Caco-2 (cell line): ENCODE measurements around the gene SH3GLB2. TPM values are rescaled to one million over a fixed set of nuclear protein-coding genes. Genes with fewer than 3 reads are reported as not detected.

Experiments used
- BruUV-seq: library from RNA; stranded (reverse); fragments of 400-500 nt; replicated peaks from 2 replicates; lab custom pipeline; 2021; lab: Mats Ljungman, UMichigan
- CTCF ChIA-PET: fragments of 300-600 bp; sonication (Branson Sonifier 250); formaldehyde crosslinking; loops from one replicate; lab custom pipeline; 2022; ENCODE audit warnings: antibody characterized with exemption; lab: Charles Lee
- POLR2A ChIA-PET: fragments of 300-600 bp; sonication (Branson Sonifier 250); formaldehyde crosslinking; loops from one replicate; lab custom pipeline; 2022; ENCODE audit warnings: antibody characterized with exemption; lab: Charles Lee
- DNase-seq, 2 experiments: peaks; one replicate each; pipeline versions ENCODE4 v3.0.0 to v3.0.0-alpha.2; 2020 to 2022
- H3K27me3 ChIP-seq: replicated peaks from 2 replicates; pipeline ENCODE4 v1.6.0; 2011; ENCODE audit warnings: low read length; ENCODE audit not compliant: control insufficient read depth, insufficient read depth
- H3K36me3 ChIP-seq: 2 replicates; pipeline ENCODE4 v1.5.1; 2011; ENCODE audit warnings: low read length; ENCODE audit not compliant: control insufficient read depth, insufficient read depth
- H3K4me1 ChIP-seq: fragments of 250-450 bp; sonication (Bioruptor Pico); 2 replicates; pipeline ENCODE4 v1.5.1; 2020; ENCODE audit warnings: mild to moderate bottlenecking
- H3K4me3 ChIP-seq: 2 replicates; pipeline ENCODE4 v1.5.1; 2011; ENCODE audit warnings: low read depth, mild to moderate bottlenecking, control low read depth, low read length
- H3K9me3 ChIP-seq: fragments of 250-450 bp; sonication (Bioruptor Pico); 2 replicates; pipeline ENCODE4 v1.5.1; 2020; ENCODE audit warnings: mild to moderate bottlenecking, moderate library complexity
- H3K27ac Mint-ChIP-seq: one replicate; pipeline ENCODE4 v1.8.0; 2022; ENCODE audit warnings: mixed read lengths; ENCODE audit not compliant: unreplicated experiment
- H3K27me3 Mint-ChIP-seq: one replicate; pipeline ENCODE4 v1.8.0; 2022; ENCODE audit warnings: mixed read lengths; ENCODE audit not compliant: insufficient read depth, unreplicated experiment
- H3K36me3 Mint-ChIP-seq: one replicate; pipeline ENCODE4 v1.8.0; 2022; ENCODE audit warnings: mild to moderate bottlenecking, mixed read lengths; ENCODE audit not compliant: insufficient read depth, unreplicated experiment
- H3K4me1 Mint-ChIP-seq: one replicate; pipeline ENCODE4 v1.8.0; 2022; ENCODE audit warnings: low read depth, mixed read lengths; ENCODE audit not compliant: unreplicated experiment
- H3K4me3 Mint-ChIP-seq: one replicate; pipeline ENCODE4 v1.8.0; 2022; ENCODE audit warnings: mild to moderate bottlenecking, moderate library complexity, mixed read lengths; ENCODE audit not compliant: unreplicated experiment
- H3K9me3 Mint-ChIP-seq: one replicate; pipeline ENCODE4 v1.8.0; 2022; ENCODE audit warnings: mixed read lengths; ENCODE audit not compliant: unreplicated experiment
- intact Hi-C: fragments of 100-400 bp; cut with micrococcal nuclease; formaldehyde crosslinking; loops from one replicate; pipeline ENCODE4 v1.10.0; 2022; ENCODE audit not compliant: unreplicated experiment
- total RNA-seq: library from RNA; stranded (reverse); gene quantifications from 2 replicates; pipeline ENCODE4 v1.2.3, GENCODE V29; 2022
- TF ChIP-seq, protein P1 (sequence below), 2 experiments: fragments of 200-600 bp in 1 of 2; IDR thresholded peaks; 1 replicate in 1 of 2; 2 replicates in 1 of 2; pipeline versions ENCODE4 v1.5.1 to v1.8.0; 2011 to 2022; ENCODE audit warnings: antibody characterized with exemption in 1 of 2, control low read depth in 1 of 2, inconsistent platforms in 1 of 2, low read depth in 1 of 2, low read length in 1 of 2, mild to moderate bottlenecking in 1 of 2, moderate library complexity in 1 of 2; ENCODE audit not compliant: insufficient read depth in 1 of 2, severe bottlenecking in 1 of 2, unreplicated experiment in 1 of 2

The SH3GLB2 gene
- total RNA-seq, 1 experiment from 2014 or later, result 66.7 TPM

DNA sequence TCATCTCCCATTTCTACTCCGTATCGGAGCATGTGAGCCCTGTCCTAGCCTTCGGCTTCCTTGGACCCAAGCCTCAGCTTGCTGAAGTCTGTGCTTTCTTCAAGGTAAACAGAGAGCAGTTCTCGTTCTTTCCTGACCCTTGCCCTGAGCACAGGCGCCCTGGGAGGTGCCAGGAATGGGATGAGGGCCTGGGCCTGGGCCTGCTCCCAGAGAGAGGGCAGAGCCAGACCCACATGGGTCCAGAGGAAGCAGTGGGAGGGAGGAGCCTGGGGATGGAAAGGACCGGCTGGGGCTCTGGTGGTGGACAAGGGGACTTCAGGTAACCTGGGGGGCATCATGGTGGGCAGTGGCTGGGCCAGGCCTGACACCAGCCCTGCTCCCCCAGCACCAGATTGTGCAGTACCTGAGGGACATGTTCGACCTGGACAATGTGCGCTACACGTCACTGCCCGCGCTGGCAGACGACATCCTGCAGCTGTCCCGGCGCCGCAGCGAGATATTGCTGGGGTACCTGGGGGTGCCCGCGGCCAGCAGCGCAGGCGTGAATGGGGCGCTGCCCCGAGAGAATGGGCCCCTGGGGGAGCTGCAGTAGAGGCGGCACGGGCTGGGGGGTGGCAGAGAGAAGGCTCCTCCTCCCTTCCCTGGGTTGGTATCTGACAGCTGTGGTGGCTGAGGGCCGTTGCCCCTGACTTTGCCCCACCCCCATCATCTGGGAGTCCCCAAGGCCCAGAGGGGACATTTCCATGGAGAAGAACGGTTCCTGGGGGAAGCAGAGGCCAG, 41.9 kb upstream of the SH3GLB2 start:
- peak in 1 of 2 experiments; percentile 35 for DNase-seq
- TF ChIP-seq, protein P1, sequence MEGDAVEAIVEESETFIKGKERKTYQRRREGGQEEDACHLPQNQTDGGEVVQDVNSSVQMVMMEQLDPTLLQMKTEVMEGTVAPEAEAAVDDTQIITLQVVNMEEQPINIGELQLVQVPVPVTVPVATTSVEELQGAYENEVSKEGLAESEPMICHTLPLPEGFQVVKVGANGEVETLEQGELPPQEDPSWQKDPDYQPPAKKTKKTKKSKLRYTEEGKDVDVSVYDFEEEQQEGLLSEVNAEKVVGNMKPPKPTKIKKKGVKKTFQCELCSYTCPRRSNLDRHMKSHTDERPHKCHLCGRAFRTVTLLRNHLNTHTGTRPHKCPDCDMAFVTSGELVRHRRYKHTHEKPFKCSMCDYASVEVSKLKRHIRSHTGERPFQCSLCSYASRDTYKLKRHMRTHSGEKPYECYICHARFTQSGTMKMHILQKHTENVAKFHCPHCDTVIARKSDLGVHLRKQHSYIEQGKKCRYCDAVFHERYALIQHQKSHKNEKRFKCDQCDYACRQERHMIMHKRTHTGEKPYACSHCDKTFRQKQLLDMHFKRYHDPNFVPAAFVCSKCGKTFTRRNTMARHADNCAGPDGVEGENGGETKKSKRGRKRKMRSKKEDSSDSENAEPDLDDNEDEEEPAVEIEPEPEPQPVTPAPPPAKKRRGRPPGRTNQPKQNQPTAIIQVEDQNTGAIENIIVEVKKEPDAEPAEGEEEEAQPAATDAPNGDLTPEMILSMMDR (IDR thresholded peaks at IDR 0.05; ENCODE audit: insufficient read depth in 1 of 2, low read depth in 1 of 2, low read length in 1 of 2, severe bottlenecking in 1 of 2, unreplicated experiment in 1 of 2), result no peak
- POLR2A ChIA-PET, result interaction anchor here (1.1 kb wide), 1 partner anchor 42 kb away, joined by 3 read pairs; the partner anchor contains the start of gene SH3GLB2

DNA sequence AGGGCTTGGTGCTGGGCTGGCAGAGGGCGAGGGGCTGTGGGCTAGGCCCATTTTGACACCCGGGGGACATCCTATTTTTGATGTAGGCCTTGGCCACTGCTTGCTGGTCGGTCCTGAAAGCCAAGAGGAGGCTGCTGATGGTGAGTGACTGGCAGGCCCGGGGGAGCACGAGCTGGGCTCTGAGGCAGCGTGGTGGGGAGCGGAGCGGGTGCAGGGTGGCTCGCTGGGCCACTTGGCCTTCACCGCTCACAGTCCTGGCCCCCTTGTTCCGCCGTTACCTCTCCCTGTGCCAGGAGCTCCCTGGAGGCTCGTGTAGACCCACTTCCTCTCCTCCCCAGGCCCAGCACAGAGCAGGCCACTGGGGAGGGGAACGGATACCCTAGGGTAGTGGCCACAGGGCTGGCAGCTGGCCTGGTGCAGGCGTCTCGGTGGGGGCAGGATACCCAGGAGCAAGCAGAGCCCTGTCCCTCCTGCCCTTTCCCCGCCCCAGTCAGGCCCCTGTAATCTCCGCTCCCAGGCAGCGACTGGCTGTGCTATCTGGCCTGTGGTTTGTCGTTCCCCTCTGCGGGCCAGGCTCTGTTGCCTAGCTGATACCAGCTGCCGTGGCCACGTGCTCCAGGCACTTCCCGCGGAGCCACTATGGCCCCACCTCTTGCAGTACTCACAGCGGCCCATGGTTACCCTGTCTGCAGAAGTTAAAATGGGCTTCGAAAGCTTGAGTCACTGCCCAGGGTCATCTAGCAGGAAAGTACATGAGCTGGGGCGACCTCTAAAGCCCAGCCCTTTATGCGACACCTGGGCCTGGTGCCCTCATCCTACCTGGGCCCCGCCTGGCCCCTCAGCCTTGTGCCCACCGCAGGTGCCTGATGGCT, 41.1 kb upstream of the SH3GLB2 start:
- peaks cover 31% of the 10 kb centered on the region for H3K36me3 Mint-ChIP-seq
- DNase-seq, result peak in 1 of 2 experiments; percentile 32
- H3K9me3 Mint-ChIP-seq, result no peaks in the 10 kb centered on the region
- H3K4me1 ChIP-seq, result no peaks in the 10 kb centered on the region
- H3K4me3 Mint-ChIP-seq, result no peak overlapping the region
- no peaks in the 10 kb centered on the region for H3K4me1 Mint-ChIP-seq
- no peaks in the 10 kb centered on the region for H3K27me3 Mint-ChIP-seq
- peaks cover 3% of the 10 kb centered on the region for H3K36me3 ChIP-seq
- POLR2A ChIA-PET, result interaction anchor here (1.1 kb wide), 1 partner anchor 41 kb away, joined by 3 read pairs; the partner anchor contains the start of gene SH3GLB2
- H3K9me3 ChIP-seq, result no peaks in the 10 kb centered on the region
- no peak overlapping the region for H3K4me3 ChIP-seq
- H3K27me3 ChIP-seq, result no peaks in the 10 kb centered on the region
- no TSS peak for BruUV-seq
- no peak overlapping the region for H3K27ac Mint-ChIP-seq
- intact Hi-C loops, result no loop called here
- TF ChIP-seq, protein P1 (IDR thresholded peaks at IDR 0.05; ENCODE audit: insufficient read depth in 1 of 2, low read depth in 1 of 2, low read length in 1 of 2, severe bottlenecking in 1 of 2, unreplicated experiment in 1 of 2), result no peak
- CTCF ChIA-PET, result interaction anchor here (0.6 kb wide), 1 partner anchor 53 kb away, joined by 3 read pairs; no protein-coding TSS in a partner anchor

More for the DNA sequence above, 41.9 kb upstream of the SH3GLB2 start:
- Mint-ChIP-seq H3K27me3 (no peaks in the 10 kb centered on the region), H3K9me3 (no peaks in the 10 kb centered on the region), H3K36me3 (peaks cover 25% of the 10 kb centered on the region), H3K4me3 (no peak overlapping the region), H3K4me1 (no peaks in the 10 kb centered on the region), H3K27ac (no peak overlapping the region)
- no peaks in the 10 kb centered on the region for H3K36me3 ChIP-seq
- no TSS peak for BruUV-seq
- intact Hi-C loops, result no loop called here
- H3K27me3 ChIP-seq, result no peaks in the 10 kb centered on the region
- no peaks in the 10 kb centered on the region for H3K9me3 ChIP-seq
- no peaks in the 10 kb centered on the region for H3K4me1 ChIP-seq
- H3K4me3 ChIP-seq, result no peak overlapping the region
- CTCF ChIA-PET, result interaction anchor here (0.6 kb wide), 1 partner anchor 52 kb away, joined by 3 read pairs; no protein-coding TSS in a partner anchor

DNA sequence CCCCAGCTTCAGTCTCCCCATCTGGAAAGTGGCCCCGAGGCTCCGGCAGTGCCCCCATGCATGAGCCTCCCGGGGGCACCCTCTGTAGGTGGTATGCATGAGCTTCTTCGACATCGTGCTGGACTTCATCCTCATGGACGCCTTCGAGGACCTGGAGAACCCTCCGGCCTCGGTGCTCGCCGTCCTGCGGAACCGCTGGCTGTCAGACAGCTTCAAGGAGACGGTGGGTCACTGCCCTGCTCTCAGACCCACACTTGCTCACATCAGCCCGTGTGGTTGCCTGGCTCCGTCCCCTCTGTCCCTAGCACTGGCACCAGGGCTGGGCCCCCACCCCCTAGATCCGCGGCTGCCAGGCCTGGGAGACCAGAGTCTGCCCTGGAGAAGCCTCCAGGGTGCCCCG, 40.0 kb upstream of the SH3GLB2 start:
- TF ChIP-seq, protein P1 (IDR thresholded peaks at IDR 0.05; ENCODE audit: insufficient read depth in 1 of 2, low read depth in 1 of 2, low read length in 1 of 2, severe bottlenecking in 1 of 2, unreplicated experiment in 1 of 2), result no peak
- Histone ChIP-seq H3K36me3 (peaks cover 3% of the 10 kb centered on the region), H3K9me3 (no peaks in the 10 kb centered on the region), H3K4me1 (no peaks in the 10 kb centered on the region), H3K27me3 (no peaks in the 10 kb centered on the region), H3K4me3 (no peak overlapping the region)
- DNase-seq, result no peak
- no peaks in the 10 kb centered on the region for H3K4me1 Mint-ChIP-seq
- no peak overlapping the region for H3K4me3 Mint-ChIP-seq
- BruUV-seq, result no TSS peak
- H3K9me3 Mint-ChIP-seq, result no peaks in the 10 kb centered on the region
- CTCF ChIA-PET, result interaction anchor here (0.6 kb wide), 1 partner anchor 33 kb away, joined by 4 read pairs; no protein-coding TSS in a partner anchor
- POLR2A ChIA-PET, result no interaction called here
- no peaks in the 10 kb centered on the region for H3K27me3 Mint-ChIP-seq
- H3K27ac Mint-ChIP-seq, result no peak overlapping the region
- intact Hi-C loops, result no loop called here
- peaks cover 38% of the 10 kb centered on the region for H3K36me3 Mint-ChIP-seq
